Stimulated activated CD4-positive, alpha-beta T cell treated with anti-CD3 and anti-CD28 coated beads, Interleukin-1b, Interleukin-23, amount 100 ng/mL, for 24 hours (primary cell): ENCODE data around the gene GTF2IRD2.
"Not testable (repeated sequence)": the region's sequence is repeated elsewhere in the genome, so short reads cannot be mapped to it uniquely, and the experiment has no call there.

Experiments used
- DNase-seq, 4 experiments: peaks; one replicate each; pipeline ENCODE4 v3.0.0-alpha.2; 2020; ENCODE audit warnings: low read depth in 4 of 4, low spot score in 1 of 4

GTF2IRD2 gene

DNA sequence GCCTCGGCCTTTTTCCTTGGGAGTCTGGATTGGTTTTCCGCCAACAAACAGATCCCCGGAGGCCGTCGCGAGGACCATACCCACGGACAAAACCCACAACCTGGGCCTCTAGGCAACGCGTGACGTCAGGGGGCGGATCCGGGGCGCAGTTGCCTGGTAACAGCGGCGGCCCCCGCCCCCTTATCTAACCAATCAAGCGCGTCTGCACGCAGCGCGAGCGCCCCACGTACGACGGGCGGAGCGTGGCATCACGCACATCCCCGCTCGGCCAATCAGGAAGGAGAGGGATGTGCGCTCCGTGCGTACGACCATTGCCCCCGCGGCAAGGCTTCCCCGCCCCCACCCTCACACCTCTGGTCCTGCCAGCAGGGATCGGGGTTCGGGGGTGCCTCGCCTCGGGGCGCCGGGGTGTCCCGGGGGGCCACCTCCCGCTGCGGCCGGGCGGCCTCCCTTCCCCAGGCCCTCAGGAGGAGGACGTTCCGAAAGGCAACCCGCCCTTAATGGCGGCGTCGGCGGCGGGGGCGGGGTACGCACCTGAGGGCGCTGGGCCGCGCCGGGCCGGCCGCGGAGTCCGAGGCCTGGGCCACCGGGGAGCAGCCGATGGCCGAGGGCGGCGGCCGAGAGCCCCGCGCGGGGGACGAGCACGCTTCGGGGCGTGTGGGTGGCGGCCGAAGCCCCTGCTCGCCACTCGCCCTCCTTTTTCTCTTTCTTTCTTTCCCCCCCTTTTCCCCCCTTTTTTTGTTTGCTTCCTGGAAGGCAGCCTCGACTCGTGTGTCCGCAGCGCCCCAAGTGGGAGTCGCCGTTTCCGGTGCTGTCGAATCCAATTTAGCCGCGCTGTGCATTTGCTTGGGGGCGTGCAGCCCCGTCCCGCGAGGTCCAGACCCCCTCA lies at the start of gene GTF2IRD2:
TSS of gene GTF2IRD2 (minus strand) at position 773 of the 889 bp plus-strand sequence. CDS start 15,227 bp downstream, outside the sequence.
- DNase-seq = not testable (repeated sequence)

DNA sequence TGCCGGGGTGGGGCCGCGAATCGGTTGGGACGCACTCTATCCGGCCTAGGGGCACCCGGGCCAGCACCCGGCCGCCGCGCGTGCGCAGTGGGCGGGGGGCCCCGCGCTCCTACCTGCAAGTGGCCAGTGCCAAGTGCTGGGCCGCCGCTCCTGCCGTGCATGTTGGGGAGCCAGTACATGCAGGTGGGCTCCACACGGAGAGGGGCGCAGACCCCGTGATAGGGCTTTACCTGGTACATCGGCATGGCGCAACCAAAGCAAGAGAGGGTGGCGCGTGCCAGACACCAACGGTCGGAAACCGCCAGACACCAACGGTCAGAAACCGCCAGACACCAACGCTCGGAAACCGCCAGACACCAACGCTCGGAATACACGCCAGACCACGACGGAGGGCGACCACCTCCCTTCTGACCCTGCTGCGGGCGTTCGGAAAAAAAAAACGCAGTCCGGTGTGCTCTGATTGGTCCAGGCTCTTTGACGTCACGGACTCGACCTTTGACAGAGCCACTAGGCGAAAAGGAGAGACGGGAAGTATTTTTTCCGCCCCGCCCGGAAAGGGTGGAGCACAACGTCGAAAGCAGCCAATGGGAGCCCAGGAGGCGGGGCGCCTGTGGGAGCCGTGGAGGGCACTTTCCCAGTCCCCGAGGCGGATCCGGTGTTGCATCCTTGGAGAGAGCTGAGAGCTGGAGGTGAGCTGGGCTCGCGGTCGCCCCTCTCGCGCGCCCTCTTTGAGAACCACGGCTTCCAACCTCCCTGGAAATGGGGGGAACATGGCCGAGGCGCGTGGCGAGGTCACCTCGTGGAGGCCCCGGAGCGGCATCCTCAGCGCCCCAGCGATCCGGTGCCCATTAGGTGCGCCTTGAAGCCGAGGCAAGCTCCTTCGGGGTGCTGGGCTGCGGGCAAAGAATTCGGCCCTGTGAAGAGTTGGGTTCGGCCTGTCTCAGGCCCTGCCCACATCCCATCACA lies 39.0 kb upstream of the GTF2IRD2 start:
- DNase-seq = peak; percentile 44 to 72 (median 59)

DNA sequence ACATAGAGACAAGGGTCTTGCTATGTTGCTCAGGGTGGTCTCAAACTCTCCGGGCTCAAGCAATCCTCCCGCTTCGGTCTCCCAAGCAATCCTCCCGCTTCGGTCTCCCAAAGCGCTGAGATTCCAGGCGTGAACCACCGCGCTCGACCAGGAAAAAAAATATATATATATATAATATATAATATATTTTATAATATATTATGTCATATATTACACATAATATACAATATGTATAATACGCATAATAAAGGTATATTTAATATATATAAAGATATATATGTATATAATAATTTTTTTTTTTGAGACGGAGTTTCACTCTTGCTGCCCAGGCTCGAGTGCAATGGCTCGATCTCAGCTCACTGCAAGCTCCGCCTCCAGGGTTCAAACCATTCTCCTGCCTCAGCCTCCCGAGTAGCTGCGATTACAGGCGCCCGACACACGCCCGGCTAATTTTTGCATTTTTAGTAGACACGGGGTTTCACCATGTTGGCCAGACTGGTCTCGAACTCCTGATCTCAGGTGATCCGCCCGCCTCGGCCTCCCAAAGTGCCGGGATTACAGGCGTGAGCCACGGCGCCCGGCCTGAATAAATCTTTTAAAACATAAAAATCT lies 38.2 kb upstream of the GTF2IRD2 start:
- not testable (repeated sequence) for DNase-seq

DNA sequence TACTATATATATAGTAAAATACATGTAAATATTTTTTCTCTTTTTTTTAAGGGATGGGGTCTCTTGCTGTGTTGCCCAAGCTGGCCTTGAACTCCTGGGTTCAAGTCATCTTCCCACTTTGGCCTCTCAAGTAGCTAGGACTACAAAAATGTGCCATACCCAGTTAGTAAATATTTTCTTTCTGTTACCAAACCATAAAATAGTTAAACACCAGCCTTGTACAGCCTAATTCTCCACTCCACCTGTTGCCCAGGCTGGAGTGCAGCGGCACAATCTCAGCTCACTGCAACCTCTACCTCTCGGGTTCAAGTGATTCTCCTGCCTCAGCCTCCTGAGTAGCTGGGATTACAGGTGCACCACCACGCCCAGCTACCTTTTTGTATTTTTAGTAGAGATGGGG lies 33.9 kb upstream of the GTF2IRD2 start:
- not testable (repeated sequence) for DNase-seq

DNA sequence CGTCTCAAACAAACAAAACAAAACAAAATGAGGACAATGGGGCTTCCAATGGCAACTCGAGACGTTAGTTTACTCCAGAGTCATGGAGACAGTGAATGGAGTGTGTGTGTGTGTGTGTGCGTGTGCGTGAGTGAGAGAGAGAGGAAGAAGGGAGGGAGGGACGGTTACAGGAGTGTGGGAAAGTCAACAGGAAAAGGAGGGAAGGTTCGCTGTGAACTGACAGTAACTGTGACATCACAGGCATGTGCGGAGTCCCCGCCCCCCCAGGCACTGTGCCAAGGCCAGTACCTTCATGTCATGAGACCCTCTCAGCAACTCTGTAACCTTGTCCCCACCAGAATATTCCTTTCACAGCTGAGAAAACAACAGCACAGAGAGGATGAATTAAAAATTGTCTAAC lies 30.7 kb upstream of the GTF2IRD2 start:
- DNase-seq = not testable (repeated sequence)

DNA sequence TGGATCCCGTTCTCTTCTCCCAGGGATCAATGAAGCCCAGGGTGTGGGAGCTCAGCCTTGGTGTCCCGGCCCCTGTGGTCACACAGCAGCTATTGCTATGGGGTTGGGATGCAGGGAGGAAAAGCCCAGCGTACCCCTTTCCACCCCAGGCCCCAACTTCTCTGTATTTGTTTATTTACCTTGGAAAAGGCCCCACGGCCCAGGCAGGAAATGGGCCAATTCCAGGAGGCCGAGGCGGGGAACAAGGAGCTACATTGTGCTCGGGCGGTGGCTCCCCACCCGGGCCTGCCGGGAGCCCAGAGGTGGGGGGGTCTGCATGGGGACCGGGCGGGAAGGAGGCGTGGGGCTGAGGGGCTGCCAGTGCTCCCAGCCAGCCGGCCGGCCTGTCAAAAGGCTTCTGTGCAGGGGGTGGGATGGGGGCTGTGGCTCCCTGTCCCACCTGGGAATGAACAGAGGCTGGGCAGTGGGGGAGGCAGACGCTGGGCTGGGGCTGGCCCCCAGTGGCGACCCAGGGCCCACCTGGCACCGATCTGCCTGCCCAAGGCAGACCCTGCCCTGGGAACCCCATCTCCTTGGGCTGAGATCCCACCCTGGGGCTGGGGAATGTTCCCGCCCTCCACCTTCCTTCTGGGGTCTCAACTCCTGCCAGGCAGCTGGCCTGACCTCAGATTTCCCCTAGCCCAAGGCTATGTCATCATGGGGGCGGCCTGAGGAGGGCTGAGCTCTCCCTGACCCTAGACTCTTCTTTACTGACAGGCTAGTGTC lies 23.5 kb upstream of the GTF2IRD2 start:
- DNase-seq = not testable (repeated sequence)

DNA sequence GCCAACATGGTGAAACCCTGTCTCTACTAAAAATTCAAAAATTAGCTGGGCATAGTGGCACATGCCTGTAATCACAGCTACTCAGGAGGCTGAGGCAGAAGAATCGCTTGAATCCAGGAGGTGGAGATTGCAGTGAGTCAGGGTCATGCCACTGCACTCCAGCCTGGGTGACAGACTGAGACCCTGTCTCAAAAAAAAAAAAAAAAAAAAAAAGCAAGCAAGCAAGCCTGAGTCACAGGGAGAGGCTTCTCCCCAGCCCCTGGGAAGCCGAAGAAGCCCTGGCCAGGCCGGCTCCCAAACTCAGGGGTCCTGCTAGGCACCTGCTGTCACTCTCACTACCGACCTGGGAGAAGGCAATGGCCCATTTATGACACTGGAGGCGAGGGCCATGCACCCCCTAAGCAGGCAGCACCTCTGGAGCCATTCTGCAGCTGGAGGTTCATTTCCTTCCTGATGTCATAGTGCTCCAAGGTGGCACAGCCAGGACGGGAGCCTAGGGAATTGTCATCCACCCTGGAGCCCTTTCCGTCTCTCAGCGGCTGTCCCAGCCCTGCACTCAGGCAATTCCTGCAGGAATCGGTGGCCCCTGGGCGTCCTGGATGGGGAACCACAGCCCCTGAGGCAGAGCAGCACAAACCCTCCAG lies 22.8 kb upstream of the GTF2IRD2 start:
- DNase-seq = not testable (repeated sequence)

DNA sequence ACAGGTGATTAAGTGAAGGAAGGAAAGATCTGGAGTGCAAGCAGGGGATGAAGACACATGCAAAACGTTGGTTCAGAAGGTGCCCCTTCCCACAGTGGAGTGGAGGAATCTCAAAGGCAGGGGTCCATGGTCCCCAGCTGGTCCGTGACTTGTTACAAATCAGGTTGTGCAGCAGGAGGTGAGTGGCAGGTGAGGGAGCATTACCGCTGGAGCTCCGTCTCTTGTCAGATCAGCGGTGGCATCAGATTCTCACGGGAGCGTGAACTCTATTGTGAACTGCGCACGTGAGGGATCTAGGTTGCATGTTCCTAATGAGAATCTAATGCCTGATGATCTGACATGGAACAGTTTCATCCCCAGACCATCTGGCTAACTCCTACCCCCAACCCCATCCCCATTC lies 21.1 kb upstream of the GTF2IRD2 start:
- not testable (repeated sequence) for DNase-seq

DNA sequence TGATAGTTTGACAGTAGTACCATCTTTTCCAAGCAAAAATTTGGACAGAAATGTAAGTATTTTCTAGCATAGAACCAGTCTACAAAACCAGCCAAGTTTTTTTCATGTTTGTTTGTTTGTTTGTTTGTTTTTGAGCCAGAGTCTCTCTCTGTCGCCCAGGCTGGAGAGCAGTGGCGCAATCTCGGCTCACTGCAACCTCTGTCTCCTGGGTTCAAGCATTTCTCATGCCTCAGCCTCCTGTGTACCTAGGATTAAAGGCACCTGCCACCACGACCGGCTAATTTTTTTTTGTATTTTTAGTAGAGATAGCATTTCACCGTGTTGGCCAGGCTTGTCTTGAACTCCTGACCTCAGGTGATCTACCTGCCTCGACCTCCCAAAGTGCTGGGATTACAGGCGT lies 14.4 kb upstream of the GTF2IRD2 start:
- DNase-seq = not testable (repeated sequence)

DNA sequence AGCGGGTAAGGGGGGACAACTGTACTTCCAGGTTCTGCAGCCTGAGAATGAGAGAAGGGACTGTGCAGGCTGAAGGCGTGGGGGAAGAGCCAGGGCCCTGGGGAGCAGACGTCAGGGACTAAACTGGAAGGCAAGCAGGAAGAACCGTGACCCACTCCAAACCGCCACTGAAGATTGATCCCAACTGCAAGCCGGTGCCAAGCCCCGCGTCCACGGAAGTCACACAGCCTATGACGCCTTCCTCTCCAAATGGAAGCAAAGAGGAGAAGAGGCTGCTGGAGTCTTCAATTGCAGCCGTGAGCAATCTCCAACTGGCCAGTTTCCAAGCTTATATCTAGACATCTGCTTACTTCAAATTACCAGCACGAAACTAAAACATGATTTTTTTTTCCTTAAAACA lies 1.6 kb downstream of the GTF2IRD2 start:
- DNase-seq = not testable (repeated sequence)

DNA sequence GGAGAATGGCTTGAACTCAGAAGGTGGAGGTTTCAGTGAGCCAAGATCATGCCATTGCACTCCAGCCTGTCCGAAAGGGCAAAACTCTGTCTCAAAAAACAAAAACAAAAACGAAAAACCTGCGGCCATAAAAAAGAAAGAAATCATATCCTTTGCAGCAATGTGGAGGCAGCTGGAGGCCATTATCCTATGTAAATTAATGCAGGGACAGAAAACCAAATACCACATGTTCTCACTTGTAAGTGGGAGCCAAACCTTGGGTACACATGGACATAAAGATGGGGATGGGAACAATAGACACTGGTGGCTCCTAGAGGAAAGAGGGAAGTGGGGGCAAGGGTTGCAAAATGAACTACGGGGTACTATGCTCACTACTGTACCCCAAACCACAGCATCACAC lies 21.0 kb downstream of the GTF2IRD2 start:
- not testable (repeated sequence) for DNase-seq

DNA sequence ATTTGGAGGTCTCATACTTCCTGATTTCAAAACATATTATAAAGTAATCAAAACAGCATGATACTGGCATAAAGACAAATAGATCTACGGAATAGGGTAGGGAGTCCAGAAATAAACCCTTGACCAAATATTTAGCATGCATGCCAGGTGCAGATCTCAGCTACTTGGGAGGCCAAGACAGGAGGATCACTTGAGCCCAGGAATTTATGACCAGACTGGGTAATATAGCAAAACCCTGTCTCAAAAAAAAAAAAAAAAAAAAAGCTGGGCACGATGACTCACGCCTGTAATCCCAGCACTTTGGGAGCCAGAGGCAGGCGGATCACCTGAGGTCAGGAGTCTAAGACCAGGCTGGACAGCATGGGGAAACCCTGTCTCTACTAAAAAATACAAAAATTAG lies 21.4 kb downstream of the GTF2IRD2 start:
- DNase-seq = not testable (repeated sequence)

DNA sequence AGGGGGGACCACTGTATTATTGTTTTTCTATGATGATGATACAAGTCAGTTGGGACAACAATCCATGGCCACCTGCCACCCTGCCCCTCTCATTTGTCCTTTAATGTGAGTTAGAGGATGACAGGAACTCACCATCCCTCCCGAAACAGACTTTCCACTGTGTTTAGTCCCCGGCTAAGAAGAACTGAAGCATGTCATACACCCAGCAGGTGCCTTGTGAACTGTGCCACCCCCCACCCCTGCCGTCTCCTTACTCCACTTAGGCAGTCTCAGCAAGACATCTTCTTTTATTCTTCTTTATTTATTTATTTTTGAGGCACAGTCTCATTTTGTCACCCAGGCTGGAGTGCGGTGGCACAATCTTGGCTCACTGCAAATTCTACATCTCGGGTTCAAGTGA lies 30.1 kb downstream of the GTF2IRD2 start:
- DNase-seq = not testable (repeated sequence)

DNA sequence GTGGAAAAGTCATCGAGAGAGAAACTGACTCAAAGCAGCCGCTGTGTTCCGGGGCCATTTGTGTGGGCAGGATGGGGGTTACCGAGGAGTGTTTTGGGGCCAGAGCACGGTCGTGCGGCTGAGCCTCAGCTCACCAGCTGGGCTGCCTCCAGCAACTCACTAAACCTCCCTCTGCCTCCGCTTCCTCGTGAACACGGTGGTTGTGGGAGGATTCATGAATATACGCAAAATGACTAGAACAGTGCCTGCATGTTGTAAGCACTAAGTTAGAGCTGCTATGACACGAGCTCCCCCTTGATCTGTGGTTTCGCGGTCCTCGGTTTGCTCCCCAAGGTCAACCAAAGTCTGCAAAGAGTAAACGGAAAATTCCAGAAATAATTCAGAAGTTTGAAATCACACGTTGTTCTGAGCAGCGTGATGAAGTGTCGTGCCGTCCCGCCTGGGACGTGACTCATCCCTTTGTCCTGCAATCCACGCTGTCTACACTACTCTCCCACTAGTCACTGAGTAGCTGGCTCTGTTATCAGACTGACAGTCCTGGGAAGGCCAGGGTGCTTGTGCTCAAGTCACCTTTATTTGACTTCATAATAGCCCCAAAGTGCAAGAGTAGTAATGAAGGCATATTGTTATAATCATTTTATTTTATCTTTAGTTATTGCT lies 31.1 kb downstream of the GTF2IRD2 start:
- not testable (repeated sequence) for DNase-seq

DNA sequence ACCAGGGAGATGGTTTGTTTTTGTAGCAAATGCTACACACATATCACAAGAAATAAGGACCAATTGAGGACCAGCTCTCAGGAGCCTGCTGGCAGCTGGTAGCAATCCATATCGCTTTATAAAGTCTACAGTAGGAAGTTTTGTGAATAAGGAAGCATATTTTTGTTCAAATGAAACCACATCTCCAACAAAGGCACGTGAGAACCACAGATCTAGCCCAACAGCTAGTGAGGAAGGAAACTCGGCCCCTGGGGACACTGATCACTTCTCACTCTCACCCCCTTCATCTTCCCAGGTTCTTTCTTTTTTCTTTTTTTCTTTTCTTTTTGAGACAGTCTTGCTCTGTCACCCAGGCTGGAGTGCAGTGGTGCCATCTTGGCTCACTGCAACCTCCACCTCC lies 35.5 kb downstream of the GTF2IRD2 start:
- not testable (repeated sequence) for DNase-seq

DNA sequence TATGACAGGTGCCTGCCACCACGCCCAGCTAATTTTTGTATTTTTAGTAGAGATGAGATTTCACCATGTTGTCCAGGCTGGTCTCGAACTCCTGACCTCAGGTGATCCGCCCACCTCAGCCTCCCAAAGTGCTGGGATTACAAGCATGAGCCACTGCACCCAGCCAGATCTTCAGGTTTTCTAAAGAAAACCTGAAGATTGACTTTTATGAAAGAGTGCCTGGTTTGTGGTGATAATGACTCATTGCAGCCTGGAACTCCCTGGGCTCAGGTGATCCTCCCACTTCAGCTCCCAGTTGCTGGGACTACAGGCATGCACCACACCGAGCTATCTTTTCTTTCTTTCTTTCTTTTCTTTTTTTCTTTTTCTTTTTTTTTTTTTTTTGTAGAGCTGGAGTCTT lies 52.8 kb downstream of the GTF2IRD2 start:
- peak in 1 of 4 experiments; percentile 7 for DNase-seq

DNA sequence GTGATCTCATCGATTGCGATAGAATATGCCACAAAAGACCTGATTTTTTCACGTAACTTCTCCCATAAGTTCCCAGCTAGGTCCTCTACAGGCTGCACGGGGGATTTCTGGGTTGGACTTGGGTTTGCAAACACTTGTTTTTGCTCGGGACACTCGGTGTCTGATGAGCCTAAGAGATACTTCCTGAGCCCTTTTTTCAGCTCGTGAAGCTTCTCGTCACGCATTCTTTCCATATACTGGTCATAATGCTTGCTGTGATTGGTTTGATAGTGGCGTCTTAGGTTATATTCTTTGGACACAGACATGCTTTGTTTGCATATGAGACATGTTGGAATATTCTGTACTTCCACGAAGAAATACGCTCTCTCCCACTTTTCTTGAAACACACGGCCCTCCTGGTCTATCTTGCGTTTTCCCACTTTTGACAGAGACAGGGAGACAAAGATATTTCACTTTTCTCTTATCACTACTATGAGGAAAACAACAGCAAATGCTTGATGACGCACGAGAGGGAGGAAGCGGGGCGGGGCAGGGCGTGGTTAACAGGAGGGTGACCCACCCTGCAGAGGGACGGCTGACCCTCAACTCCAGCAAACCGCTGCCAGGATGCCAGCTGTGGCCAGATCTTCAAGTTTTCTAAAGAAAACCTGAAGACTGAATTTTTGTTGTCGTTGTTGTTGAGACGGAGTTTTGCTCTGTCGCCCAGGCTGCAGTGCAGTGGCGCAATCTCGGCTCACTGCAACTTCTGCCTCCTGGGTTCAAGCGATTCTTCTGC lies 53.4 kb downstream of the GTF2IRD2 start:
- not testable (repeated sequence) for DNase-seq

DNA sequence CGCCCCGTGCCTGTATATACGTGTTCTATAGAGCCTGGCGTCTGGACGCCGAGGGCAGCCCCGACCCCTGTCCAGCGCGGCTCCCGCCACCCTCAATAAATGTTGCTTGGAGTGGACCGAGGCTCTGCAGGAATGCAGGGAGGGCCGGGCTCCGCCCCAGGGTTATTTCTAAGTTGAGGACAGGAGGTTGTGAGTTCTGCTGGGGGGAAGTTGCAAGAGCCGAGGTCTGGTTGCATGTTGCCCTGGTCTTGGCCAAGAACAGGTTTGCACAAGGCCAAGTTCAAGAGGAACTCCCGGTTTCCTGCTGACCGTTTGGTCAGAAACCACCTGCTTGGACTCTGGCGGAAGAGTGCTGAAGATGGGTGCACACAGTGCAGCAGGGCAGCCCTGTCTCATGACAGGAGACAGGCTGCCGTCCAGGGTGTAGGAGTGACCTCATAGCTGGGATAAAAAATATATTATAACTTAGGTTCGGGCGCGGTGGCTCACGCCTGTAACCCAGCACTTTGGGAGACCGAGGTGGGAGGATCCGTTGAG lies 62.1 kb downstream of the GTF2IRD2 start:
- not testable (repeated sequence) for DNase-seq
